HepG2 (cell line): ENCODE data around the gene VDAC1. TPM values are rescaled to one million over a fixed set of nuclear protein-coding genes. Genes with fewer than 3 reads are reported as not detected.

Experiments used
- IRF9 ChIP-seq: sonication (generic); formaldehyde crosslinking; IDR thresholded peaks from 2 replicates; pipeline ENCODE4 v1.8.0; 2022; ENCODE audit warnings: missing genetic modification reagents, mild to moderate bottlenecking, borderline replicate concordance
- KIAA2018 ChIP-seq: sonication (generic); formaldehyde crosslinking; IDR thresholded peaks from 2 replicates; pipeline ENCODE4 v1.5.0; 2020; ENCODE audit warnings: mild to moderate bottlenecking, missing genetic modification reagents, borderline replicate concordance
- KLF12 ChIP-seq: sonication (generic); formaldehyde crosslinking; IDR thresholded peaks from 2 replicates; pipeline ENCODE4 v1.4.0; 2020; ENCODE audit warnings: missing genetic modification reagents, borderline replicate concordance
- NBN ChIP-seq: fragments of 450-650 bp; conservative IDR thresholded peaks from 2 replicates; pipeline ENCODE4 v1.6.1; 2017
- PCBP2 ChIP-seq: fragments of 200-400 bp; formaldehyde crosslinking; optimal IDR thresholded peaks from 2 replicates; pipeline ENCODE3; 2018; ENCODE audit warnings: low read length, low read depth; ENCODE audit not compliant: poor library complexity, severe bottlenecking
- RNF2 ChIP-seq: fragments of 450-650 bp; conservative IDR thresholded peaks from 2 replicates; pipeline ENCODE4 v1.6.1; 2016; ENCODE audit warnings: low read depth
- ZBTB44 ChIP-seq: sonication (generic); formaldehyde crosslinking; IDR thresholded peaks from 2 replicates; pipeline ENCODE4 v1.4.0; 2020; ENCODE audit warnings: missing genetic modification reagents
- ZNF121 ChIP-seq: sonication (generic); formaldehyde crosslinking; IDR thresholded peaks from 2 replicates; pipeline ENCODE4 v1.5.0; 2020; ENCODE audit warnings: mild to moderate bottlenecking, missing genetic modification reagents
- ZNF160 ChIP-seq: sonication (generic); formaldehyde crosslinking; IDR thresholded peaks from 2 replicates; pipeline ENCODE4 v1.8.0; 2022; ENCODE audit warnings: mild to moderate bottlenecking, inconsistent platforms, missing genetic modification reagents
- ZNF18 ChIP-seq: sonication (generic); formaldehyde crosslinking; IDR thresholded peaks from 2 replicates; pipeline ENCODE4 v1.8.0; 2022; ENCODE audit warnings: mild to moderate bottlenecking, missing genetic modification reagents; ENCODE audit not compliant: insufficient replicate concordance
- ZNF274 ChIP-seq: sonication (generic); formaldehyde crosslinking; IDR thresholded peaks from 2 replicates; pipeline ENCODE4 v1.5.1; 2020; ENCODE audit warnings: mild to moderate bottlenecking, missing genetic modification reagents
- ZNF275 ChIP-seq: sonication (generic); formaldehyde crosslinking; IDR thresholded peaks from 2 replicates; pipeline ENCODE4 v1.8.0; 2022; ENCODE audit warnings: missing genetic modification reagents, mild to moderate bottlenecking, inconsistent platforms, borderline replicate concordance
- ZNF569 ChIP-seq: sonication (generic); formaldehyde crosslinking; IDR thresholded peaks from 2 replicates; pipeline ENCODE4 v1.5.0; 2020; ENCODE audit warnings: mild to moderate bottlenecking, missing genetic modification reagents, moderate library complexity, borderline replicate concordance
- ZNF709 ChIP-seq: sonication (generic); formaldehyde crosslinking; IDR thresholded peaks from 2 replicates; pipeline ENCODE4 v1.5.0; 2020; ENCODE audit warnings: mild to moderate bottlenecking, missing genetic modification reagents
- polyA plus RNA-seq, 8 experiments: library from polyadenylated mRNA; depleted of rRNA in 3 of 8; stranded (reverse) in 7 of 8; unstranded in 1 of 8; fragments of >200 nt; fragmentation: Illumina TruSeq in 4 of 8; extraction: Trizol in 4 of 8; gene quantifications; 2 replicates each; pipeline versions ENCODE4 v1.2.1 to v1.2.3, GENCODE V29; 2011 to 2016; ENCODE audit warnings: low read depth in 4 of 8, missing spikeins in 1 of 8, mixed read lengths in 1 of 8; ENCODE audit not compliant: insufficient read depth in 1 of 8
- total RNA-seq, 5 experiments: library from RNA; depleted of rRNA; stranded (reverse); fragments of >200 nt; fragmentation: Illumina TruSeq; extraction: Trizol; gene quantifications; 2 replicates each; pipeline ENCODE4 v1.2.3, GENCODE V29; 2016; ENCODE audit warnings: low read depth in 1 of 5

The VDAC1 gene
- total and polyA plus RNA-seq, 2 of the 13 experiments (the other 11 are each of a cell fraction or from before 2014, with no cell fraction given), result 112 to 380 TPM

- TF ChIP-seq ZNF275 (CRISPR knock-in tag) (no peak), NBN (no peak), PCBP2 (no peak), ZNF160 (CRISPR knock-in tag) (peak; percentile 81), ZBTB44 (CRISPR knock-in tag) (no peak), ZNF274 (CRISPR knock-in tag) (peak; percentile 97), IRF9 (CRISPR knock-in tag) (no peak), ZNF569 (CRISPR knock-in tag) (no peak), ZNF121 (CRISPR knock-in tag) (no peak), RNF2 (no peak), ZNF709 (CRISPR knock-in tag) (peak; percentile 93), KIAA2018 (CRISPR knock-in tag) (no peak; the same call in 1 of the 2 replicates), ZNF18 (CRISPR knock-in tag) (no peak), KLF12 (CRISPR knock-in tag) (no peak)
These were observed 36.4 kb downstream of the VDAC1 start, which contains the start of gene C5orf15 (continued) for GRCh38 chr5:133968204-133968980.
